Vagina (tissue), 2 donors: Measurements from ENCODE around the gene LPA.

Experiments used
- CTCF ChIP-seq, 3 experiments: fragments of 450-650 bp in 2 of 3; fragments of 200-600 bp in 1 of 3; sonication (generic) in 1 of 3; IDR thresholded peaks; one replicate each; pipeline ENCODE4 v1.5.1; 2017 to 2019; ENCODE audit warnings: antibody characterized with exemption in 3 of 3, mild to moderate bottlenecking in 2 of 3, moderate library complexity in 2 of 3
- POLR2AphosphoS5 ChIP-seq, 2 donors: sonication (generic); formaldehyde crosslinking; IDR thresholded peaks; one replicate each; pipeline ENCODE4 v1.9.0; 2017; ENCODE audit warnings: antibody characterized with exemption in 2 of 2, mild to moderate bottlenecking in 2 of 2, low read depth in 1 of 2; ENCODE audit not compliant: insufficient read depth in 1 of 2

GRCh38 chr6:160662842-160663241 is 1.2 kb downstream of the LPA start:
- TF ChIP-seq CTCF (IDR thresholded peaks at IDR 0.05): no peak
- no peak for TF ChIP-seq POLR2AphosphoS5 (IDR thresholded peaks at IDR 0.05; ENCODE audit: insufficient read depth in 1 of 2, low read depth in 1 of 2)
